Mesodermal cell (in vitro differentiated cells): ENCODE results near the gene USP6.
"Not testable (repeated sequence)": the region's sequence is repeated elsewhere in the genome, so short reads cannot be mapped to it uniquely, and the experiment has no call there.

Experiments
- H3K27ac ChIP-seq: 2 replicates; pipeline ENCODE4 v1.7.0; 2013; ENCODE audit warnings: mild to moderate bottlenecking, low read depth, low read length, moderate library complexity; ENCODE audit not compliant: severe bottlenecking
- H3K36me3 ChIP-seq: 2 replicates; pipeline ENCODE4 v1.7.1; 2013; ENCODE audit warnings: mild to moderate bottlenecking, low read length, moderate library complexity; ENCODE audit not compliant: control insufficient read depth, insufficient read depth
- H3K4me1 ChIP-seq: one replicate; pipeline ENCODE4 v1.7.1; 2013; ENCODE audit warnings: mild to moderate bottlenecking, low read length; ENCODE audit not compliant: insufficient read depth, control insufficient read depth, poor library complexity, severe bottlenecking
- H3K4me3 ChIP-seq: 2 replicates; pipeline ENCODE4 v1.7.0; 2013; ENCODE audit warnings: low read length, control low read depth, mild to moderate bottlenecking; ENCODE audit not compliant: insufficient read depth, poor library complexity, severe bottlenecking; ENCODE audit errors: extremely low read depth
- H3K9me3 ChIP-seq: 2 replicates; pipeline ENCODE4 v1.7.1; 2013; ENCODE audit warnings: mild to moderate bottlenecking, low read length, moderate library complexity; ENCODE audit not compliant: control insufficient read depth
- WGBS, 2 experiments: methylation state at CpG; one replicate each; pipeline ENCODE4 v1.1.5; 2013; ENCODE audit warnings: missing lambda C conversion rate in 2 of 2; ENCODE audit not compliant: insufficient coverage in 2 of 2; 5-methylcytosine and 5-hydroxymethylcytosine counted together

Gene USP6

DNA sequence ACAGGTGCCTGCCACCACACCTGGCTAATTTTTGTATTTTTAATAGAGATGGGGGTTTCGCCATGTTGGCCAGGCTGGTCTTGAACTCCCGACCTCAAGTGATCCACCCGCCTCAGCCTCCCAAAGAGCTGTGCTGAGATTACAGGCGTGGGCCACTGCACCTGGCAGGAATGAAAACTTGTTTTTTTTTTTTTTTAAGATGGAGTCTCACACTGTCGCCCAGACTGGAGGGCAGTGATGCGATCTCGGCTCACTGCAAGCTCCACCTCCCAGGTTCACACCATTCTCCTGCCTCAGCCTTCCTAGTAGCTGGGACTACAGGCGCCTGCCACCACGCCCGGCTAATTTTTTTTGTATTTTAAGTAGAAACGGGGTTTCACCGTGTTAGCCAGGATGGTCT lies 106.1 kb downstream of the USP6 start:
- not testable (repeated sequence) for H3K9me3 ChIP-seq, H3K4me1 ChIP-seq, H3K36me3 ChIP-seq, H3K27ac ChIP-seq, H3K4me3 ChIP-seq
- WGBS, 2 experiments, result 94 to 95% methylated on average over 4 to 5 of the region's 12 CpGs
